ENCODE data around the gene BBS9. TPM values are rescaled to one million over a fixed set of nuclear protein-coding genes. Genes with fewer than 3 reads are reported as not detected.
"Not testable (repeated sequence)": the region's sequence is repeated elsewhere in the genome, so short reads cannot be mapped to it uniquely, and the experiment has no call there.

BBS9 gene
- 6.3 TPM for total RNA-seq

DNA sequence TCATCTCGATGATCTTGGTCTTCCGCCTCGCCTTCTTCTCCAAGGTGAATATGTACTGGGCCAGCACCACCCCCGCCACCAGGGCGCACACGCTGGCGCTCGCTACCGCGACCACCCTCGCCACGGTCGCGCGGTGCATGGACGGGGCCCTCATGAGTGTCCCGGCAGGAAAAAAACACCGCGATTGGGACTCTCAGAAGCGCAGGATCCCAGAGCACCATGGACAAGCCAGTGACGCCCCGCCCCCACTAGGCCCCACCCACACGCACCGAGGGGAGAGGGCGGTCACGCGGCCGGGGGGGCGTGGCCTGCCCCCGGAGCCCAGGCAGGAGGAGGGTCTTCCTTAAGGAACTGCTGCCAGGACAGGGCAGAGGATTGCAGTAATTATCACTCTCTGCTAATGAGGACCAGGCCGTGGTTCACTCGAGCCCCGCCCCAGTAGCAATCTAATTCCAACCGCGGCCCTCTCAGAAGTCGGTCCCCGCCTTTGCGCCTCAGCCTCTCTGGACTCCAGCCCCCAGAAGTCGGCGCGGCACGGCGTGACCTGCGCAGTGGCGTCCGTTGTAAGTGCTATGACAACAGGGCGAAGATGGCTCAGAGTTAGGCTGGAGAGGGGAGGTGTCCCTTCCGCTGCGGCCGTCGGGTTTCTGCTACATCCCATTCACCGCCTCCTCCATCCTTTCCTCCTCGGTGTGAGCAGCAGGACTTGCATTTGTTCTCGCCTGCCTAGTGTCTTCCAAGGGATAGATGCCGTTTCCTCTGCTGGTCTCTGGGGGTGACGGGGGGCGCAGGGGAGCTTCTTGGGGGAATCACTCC is at the start of gene BBS9:
Gene BBS9 (plus strand): TSS at position 575 of the 816 bp plus-strand sequence. CDS start 16,689 bp downstream, outside the sequence.
- ATAC-seq (peak; percentile 99), DNase-seq (ENCODE audit: low spot score) (peak; percentile 95)

DNA sequence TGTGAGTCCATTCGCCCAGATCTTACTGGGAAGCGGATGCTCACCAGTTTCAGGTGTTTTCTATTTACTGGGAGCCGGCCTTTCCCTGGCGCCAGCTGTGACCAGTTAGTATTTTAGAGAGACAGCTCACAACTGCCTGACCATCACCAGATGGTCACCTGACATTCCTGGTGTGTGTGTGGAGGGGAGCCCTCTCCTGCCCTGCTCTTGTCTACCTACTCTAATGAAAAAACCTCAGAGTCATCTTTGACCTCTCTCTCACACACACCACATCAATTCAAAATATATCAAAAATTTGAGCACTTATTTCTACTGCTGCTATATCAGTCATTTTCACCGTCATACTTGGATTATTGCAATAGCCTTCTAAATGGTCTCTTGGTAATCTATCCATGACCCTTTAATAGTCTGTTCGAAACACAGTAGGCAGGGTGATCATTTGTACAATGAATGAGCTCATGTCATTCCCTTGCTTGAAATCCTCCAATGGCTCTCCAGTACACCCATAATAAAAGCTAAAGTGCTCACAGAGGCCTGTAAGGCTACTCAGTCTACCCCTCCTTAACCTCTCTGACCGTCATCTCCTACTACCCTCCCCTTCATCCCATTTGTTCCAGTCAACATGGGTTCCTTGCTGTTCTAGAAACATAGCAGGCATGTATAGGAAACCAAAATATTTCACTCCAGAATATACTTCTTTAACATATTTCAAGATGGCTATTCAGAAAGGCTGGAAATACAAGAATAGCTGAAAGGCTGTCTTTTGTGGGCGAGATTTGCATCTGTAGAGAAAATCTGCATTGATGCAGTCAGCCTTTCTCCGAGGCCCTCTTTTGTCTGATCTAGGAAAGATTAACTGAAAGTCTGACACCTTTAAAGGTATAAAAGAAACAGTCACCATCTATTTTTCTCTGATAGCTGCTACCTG is 49.3 kb upstream of the BBS9 start:
- ATAC-seq (no peak), DNase-seq (ENCODE audit: low spot score) (no peak)

DNA sequence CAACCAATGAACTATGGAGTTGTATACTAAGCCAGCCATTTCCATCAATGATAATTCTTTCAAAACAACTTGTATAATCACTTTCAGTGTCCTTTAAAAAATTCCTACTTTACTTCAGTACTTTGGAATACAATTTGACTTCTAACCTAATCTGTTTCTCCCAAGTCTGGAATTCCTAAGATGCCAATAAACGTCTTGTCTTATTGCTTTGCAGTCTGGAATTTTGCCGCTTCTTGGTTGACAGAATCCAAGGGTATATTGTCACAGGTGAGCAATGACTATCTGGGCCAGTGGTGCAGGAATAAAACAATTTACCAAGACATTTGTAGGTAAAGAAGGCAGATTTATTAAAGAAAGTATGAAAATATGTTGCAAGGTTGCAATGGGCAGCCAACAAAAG is 42.0 kb upstream of the BBS9 start:
- no peak for ATAC-seq
- no peak for DNase-seq (ENCODE audit: low spot score)

DNA sequence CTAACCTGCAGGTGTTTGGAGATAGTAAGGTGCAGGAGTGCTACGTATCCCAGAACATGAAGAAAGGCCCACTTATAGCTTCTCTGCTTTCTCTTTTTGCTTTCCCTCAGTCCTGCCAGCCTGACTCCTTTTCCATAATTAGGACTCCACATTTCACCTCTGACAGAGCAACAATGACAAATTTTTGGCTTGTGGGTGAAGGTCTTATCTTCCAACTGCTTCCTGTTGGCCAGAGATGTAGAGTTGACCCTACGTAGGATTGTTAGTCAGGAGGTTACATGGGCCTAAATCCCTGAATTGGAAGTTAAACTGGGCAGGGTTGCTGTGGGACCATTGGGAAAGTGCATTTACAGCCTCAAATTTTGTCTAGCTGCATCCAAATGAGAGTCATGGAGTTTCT is 41.5 kb upstream of the BBS9 start:
- ATAC-seq, result no peak
- DNase-seq (ENCODE audit: low spot score), result no peak

DNA sequence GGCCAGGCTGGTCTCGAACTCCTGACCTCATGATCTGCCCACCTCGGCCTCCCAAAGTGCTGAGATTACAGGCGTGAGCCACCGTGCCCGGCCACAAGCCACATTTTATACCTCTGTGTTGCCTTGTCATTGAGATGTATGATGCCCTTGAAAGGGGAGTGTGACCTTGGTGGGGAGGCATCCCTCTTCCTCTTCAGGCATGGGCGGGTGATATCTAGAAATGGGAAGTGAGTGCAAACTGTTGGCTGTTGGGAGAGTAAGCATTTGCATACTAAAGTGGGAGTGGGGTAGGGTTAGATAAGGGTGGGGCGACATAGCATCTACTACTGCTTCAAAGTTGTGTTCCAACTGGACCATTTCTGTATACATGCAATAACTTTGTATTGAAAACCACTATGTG is 40.2 kb upstream of the BBS9 start:
- DNase-seq (ENCODE audit: low spot score) (no peak), ATAC-seq (no peak)

DNA sequence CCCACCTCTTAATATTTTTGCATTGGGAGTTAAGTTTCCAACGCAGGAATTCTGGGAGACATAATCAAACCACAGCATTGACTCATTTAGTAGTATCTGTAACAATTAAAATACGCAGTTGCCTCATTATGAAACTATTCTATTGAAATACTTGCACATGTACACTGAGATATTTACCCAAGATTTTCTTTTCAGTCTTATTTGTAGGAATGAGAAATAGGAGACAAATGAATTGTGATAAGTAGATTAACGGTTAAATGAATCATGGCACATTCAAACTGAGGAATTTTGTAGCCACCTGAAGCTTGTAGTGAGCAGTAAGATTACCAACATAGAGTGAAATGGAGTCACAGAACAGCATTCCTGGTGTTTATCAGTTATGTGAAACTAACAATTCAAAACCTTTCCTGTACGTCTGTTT is 38.2 kb upstream of the BBS9 start:
- no peak for ATAC-seq
- no peak for DNase-seq (ENCODE audit: low spot score)

DNA sequence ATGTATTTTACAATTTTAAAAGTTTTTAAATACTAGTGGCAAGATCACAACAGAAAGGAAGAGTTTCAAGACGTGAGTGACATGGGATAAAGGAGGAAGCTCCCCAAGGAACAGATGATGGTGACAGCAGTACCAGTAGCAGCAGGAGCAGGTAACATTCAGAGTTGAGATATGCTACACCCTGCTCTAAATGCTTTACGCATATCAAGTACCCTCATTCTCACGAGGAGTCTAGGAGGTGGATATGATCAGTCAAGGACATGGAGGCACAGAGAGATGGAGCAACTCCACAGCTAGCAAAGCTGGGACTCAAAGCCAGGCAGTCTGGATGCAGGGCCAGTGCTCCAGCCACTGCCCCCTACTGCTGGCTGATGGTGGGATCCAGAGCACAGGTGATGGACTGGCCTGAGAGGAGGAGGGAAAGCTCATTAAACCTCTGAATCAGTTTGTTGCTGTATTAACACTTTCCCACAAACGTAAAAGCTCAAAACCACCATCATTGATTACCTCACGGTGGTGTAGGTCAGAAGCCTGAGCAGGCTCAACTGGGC is 37.6 kb upstream of the BBS9 start:
- ATAC-seq, result peak; percentile 26

DNA sequence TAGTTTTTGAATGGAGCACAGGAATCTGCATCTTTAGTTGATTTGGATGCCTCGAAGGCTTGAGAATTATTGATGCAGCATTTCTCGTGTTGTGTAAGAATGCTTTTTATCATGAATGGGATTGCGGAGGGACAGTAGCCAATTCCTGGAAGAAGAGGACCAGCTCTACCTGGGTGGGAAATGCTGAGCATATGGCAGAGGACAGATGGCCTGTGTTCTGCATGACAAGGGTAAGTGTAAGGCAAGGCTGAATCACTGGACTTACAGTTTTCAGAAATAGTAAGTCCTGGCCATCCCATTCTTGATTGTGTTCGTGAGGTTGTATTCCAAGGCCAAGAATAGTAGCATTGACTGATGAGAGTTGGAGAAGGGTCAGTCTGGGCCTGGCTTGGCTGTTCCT is 36.1 kb upstream of the BBS9 start:
- DNase-seq (ENCODE audit: low spot score) (no peak), ATAC-seq (no peak)

More for the DNA sequence above, 37.6 kb upstream of the BBS9 start:
- no peak for DNase-seq (ENCODE audit: low spot score)

DNA sequence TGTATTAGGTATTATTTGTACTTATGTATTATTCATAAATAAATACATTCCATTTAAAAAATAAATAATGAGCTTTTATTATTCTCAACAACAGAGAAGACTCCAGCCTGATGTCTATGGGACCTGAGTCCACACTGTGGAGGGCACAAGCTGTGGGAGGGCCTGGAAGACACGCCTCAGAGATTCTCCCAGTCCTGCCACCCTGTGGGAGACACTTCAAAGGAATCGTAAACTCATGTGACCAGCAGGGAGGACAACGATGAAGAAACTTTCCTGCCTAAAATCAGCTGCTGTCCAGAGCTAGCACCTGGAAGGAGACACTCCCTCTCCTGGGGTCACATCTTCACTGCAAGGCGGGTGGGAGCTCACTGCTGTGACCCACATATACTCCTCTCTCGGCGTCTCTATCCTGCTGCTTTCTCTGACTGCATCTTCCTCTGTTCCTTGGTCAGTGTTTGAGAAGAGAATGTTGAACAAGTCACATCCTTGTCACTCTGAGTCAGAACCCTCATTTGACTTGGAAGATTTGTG is 34.6 kb upstream of the BBS9 start:
- ATAC-seq; DNase-seq (ENCODE audit: low spot score): not testable (repeated sequence)

DNA sequence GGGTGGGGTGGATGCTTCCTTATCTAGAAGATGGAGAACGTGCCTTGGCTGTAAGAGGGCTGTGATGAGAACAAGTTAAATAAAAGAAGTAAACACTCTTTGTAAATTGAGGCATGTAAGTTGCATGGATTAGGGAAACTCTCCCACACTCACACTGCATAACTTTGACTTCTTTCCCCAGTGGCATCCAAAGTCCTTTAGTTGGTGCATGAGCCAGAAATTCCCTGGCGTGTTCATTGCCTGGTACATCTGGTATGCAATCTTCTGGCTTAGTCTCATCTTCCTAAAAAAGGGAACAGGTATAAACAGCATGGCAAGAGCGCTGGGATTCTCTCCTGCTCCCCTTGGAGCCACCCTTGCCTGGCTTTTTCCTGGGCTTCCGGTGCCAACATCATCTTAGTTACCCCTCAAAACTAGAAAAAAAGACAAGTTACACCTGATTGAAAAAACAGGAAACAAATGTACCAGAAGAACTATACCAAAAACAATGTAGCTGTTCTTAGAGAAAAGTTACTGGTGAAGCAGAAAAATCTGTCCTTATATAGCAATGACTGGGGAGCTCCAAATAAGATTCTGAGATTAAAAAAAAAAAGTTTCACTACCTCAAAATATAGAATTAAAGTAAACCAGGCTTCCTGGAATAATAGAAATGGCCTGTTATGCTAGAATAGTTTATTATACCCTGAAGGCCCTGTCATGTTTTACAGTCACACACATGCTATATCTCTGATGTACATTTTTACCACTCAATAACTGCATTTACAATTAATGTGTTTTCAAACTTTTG is 30.0 kb upstream of the BBS9 start:
- ATAC-seq, result peak; percentile 77
- DNase-seq (ENCODE audit: low spot score), result no peak

DNA sequence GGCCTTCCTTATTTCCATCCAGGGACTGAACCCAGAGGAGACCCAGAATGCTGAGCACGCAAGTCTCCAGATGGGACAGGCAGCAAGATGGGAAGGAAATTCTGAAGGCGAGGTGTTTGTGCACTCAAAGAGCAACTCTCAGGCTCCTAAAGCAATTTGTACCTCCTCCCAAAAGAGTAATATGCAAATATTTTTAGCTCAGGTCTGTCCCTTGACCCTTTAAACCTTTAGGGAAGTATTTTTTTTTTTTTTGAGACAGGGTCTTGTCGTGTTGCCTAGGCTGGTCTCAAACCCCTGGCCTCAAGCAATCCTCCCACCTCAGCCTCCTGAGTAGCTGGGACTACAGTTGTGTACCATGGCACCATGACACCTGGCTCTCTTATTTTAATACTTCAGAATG is 28.6 kb upstream of the BBS9 start:
- DNase-seq (ENCODE audit: low spot score) (no peak), ATAC-seq (no peak)

DNA sequence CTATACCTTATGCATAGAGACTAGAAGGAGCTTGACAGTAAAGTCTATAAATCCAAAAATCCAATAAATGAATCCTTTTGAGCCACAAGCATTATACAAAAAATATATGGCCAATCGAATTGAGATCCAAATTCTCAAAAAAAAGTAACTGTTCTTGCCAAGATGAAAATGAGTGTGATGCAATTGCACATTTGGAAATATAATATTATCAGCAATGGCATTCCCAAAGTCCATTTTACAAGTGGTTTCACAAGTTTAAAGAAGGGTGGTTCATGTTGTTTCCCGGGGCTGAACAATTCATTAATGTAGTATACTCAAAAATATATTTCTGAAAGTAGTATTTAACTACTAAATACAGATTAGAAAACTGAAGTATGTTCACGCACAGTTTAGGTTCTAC is 27.5 kb upstream of the BBS9 start:
- DNase-seq (ENCODE audit: low spot score) (no peak), ATAC-seq (peak; percentile 40)

DNA sequence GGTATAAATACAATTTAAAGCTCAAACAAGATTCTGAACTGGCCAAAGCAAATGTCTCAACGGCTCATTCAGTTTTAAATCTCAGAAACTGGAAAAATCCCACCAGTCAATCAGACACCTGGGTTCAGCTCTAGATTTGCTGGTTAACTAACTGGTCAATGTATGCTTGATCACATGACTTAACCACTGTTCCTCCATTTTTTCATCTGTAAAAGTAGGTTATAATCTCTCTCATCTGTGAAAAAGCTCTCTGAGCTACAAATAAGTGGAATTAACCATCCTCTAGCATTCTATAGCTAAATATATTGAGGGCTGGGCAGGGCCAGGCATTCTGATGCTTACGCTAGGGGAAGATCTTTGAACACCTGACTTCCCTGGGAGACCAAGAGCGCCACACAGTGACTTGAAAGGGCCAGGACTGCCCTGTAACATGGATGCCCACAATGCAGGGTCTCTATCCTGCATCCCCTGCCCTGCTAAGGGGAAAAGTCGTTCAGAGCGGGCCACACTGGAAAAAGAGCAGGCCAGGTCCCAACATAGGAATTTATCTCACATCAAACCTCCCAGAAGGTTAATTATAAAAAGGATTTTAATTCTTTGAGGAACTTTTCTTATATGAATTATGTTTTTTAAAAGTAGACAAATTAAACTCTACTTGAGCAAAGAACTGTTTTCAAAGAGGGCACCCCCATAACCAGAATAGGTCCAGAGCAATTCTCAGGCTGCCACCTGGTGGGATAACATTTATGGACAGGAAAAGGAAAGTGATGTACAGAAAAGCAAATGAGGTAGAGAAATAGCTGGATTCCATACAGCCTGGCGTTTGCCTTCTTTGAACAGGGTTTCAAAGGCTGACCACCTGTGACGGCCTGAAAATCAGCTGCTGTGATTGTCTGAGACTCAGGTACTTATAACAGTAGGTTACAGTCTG is 22.0 kb upstream of the BBS9 start:
- DNase-seq (ENCODE audit: low spot score) (no peak), ATAC-seq (peak; percentile 24)

DNA sequence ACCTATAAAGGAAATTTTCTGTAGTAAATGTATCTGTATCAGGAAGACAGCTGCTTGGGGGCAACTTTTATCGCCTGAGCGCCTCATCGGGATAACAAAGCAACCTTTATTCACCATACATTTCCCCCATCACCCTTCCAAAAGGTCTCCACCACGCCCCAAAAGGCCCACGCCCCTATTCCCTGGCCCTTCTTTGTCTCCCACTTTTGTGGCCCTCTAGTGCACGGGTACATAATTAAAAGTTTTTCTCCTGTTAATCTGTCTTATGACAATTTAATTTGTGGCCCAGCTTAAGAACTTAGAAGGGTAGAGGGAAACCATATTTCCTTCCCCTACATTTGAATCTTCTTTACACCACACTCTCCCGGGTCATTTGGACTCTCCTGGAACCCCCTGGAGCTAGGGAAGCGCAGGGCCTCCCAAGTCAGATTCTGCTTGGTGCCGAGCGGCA is 20.8 kb upstream of the BBS9 start:
- ATAC-seq, result peak; percentile 26
- no peak for DNase-seq (ENCODE audit: low spot score)

DNA sequence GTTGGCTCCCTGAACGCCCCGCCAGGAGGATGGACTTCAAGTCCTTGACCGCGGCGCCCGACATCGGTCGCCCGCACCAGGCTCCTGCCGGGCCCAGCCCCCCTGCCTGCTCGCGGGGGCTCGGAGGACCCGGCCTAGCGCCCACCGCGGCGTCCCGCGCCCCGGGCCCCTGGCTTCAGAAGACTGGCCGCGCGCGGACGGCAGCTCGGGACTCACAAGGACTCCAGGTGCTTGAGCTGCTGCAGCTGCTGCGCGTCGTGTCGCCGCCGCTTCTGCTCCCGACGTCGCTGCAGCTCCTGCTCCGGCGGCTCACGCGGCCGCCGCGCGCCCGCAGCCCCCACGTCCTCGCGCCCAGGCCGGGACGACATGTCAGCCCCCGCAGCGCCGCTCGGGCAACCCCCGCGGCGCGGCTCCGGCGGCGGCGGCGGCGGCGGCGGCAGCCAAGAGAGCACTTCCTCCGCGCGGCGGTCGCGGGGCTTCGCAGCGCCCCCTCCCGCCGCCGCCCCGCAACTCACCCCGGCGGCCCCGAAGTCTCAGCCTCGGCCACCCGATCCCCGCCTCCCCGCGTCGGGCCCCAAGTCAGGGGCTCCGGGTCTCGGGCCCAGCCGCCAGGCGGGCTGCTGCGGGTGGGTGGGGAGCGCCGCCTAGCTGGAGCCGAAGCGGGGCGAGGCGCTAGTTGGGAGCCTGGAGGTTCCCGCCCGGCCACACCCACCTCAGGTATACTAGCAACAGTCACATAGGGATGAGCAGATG is 20.2 kb upstream of the BBS9 start, which contains the start of gene RP9:
Gene RP9 (minus strand): TSS at position 400 of the 753 bp plus-strand sequence. CDS start 32 bp downstream, at position 368.
- ATAC-seq, result peak; percentile 96
- DNase-seq (ENCODE audit: low spot score), result peak; percentile 71

DNA sequence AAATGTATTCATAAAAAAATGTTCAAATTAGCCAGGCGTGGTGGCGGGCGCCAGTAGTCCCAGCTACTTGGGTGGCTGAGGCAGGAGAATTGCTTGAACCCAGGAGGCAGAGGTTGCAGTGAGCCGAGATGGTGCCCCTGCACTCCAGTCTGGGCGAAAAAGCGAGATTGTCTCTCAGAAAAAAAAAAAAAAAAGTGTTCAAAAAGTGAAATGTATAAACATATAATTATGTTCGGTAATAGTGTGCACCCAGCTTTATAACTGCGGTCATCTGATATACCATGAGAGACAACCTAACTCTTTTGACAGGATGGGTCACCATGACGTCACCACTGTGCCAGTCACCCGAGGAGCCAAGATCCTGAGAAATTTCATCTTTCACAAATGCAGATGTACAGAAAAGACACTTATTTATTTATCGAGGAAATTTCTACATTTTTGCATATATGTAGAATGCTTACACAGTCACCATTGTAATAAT is 19.6 kb upstream of the BBS9 start:
- ATAC-seq (no peak), DNase-seq (ENCODE audit: low spot score) (no peak)

DNA sequence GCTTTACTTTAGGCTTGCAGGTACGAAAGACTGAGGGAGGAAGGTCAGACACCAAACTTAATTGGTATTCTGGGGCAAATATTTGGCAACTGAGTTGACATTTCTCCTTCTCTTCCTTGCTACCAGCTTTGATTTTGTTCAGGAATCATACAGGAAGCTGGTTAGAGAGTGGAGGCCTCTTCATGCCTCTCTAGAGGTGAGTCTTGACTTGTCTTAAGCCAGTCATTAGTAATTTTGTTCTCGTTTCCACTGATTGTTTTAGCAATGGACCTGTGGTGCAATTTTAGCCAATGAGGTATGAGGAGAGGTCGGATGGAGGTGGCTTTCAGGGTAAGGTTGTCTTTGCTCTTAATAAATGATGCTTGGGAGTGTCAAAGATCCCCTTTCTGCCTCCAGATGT is 17.8 kb upstream of the BBS9 start:
- no peak for ATAC-seq
- no peak for DNase-seq (ENCODE audit: low spot score)

DNA sequence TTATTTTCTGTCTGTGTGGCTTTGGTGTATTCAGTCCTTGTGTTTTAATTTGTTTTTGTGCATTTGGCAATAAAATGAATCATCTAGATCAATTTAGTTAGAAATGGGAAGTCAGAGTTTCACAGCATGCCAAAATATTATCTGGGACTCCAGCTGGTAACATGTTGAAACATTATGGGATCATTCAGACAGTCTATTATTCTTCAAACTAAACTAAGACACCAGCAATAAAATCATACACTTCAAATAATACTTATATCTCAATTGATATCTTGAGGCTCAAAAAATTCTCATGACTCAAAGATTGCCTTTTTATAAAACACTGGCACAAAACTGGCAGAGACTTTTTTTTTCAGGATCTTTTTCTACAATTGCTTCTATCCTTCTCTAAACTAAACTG is 14.4 kb upstream of the BBS9 start:
- no peak for DNase-seq (ENCODE audit: low spot score)
- ATAC-seq, result no peak

All from left lobe of liver (tissue), 2 donors.